ACC112 (cell line): Measurements from ENCODE around the gene NOLC1.

Experiments used
- H2AFZ ChIP-seq: fragments of 200-600 bp; sonication (generic); one replicate; pipeline ENCODE4 v1.6.0; 2017; ENCODE audit warnings: antibody characterized with exemption, low read length; ENCODE audit not compliant: unreplicated experiment
- H3K27ac ChIP-seq: fragments of 200-600 bp; sonication (generic); 2 replicates; pipeline ENCODE4 v1.5.1; 2014; ENCODE audit warnings: low read depth, mild to moderate bottlenecking, antibody characterized with exemption, low read length, moderate library complexity
- H3K27me3 ChIP-seq: fragments of 200-600 bp; sonication (generic); 2 replicates; pipeline ENCODE4 v1.6.1; 2014; ENCODE audit warnings: mild to moderate bottlenecking, antibody characterized with exemption, low read length, moderate library complexity, mixed read lengths; ENCODE audit not compliant: insufficient read depth
- H3K36me3 ChIP-seq: fragments of 200-600 bp; sonication (generic); 2 replicates; pipeline ENCODE4 v1.6.1; 2016; ENCODE audit warnings: mild to moderate bottlenecking, antibody characterized with exemption, low read length, moderate library complexity, mixed read lengths; ENCODE audit not compliant: insufficient read depth
- H3K4me1 ChIP-seq: fragments of 200-600 bp; sonication (generic); one replicate; pipeline ENCODE4 v1.6.1; 2016; ENCODE audit warnings: low read length, mixed read lengths; ENCODE audit not compliant: insufficient read depth, unreplicated experiment, control insufficient read depth
- H3K4me3 ChIP-seq: fragments of 200-600 bp; sonication (generic); 2 replicates; pipeline ENCODE4 v1.5.1; 2014; ENCODE audit warnings: mild to moderate bottlenecking, low read depth, low read length
- H3K79me2 ChIP-seq: fragments of 200-600 bp; sonication (generic); one replicate; pipeline ENCODE4 v1.6.0; 2016; ENCODE audit warnings: low read length; ENCODE audit not compliant: control insufficient read depth, unreplicated experiment, insufficient read depth

Gene NOLC1

GRCh38 chr10:102151774-102152544 lies at the start of gene NOLC1:
NOLC1 (plus strand) TSS chr10:102152389; CDS start chr10:102152411, 22 bp downstream.
- H3K4me1 ChIP-seq = peaks cover 22% of the 10 kb centered on the region

DNA sequence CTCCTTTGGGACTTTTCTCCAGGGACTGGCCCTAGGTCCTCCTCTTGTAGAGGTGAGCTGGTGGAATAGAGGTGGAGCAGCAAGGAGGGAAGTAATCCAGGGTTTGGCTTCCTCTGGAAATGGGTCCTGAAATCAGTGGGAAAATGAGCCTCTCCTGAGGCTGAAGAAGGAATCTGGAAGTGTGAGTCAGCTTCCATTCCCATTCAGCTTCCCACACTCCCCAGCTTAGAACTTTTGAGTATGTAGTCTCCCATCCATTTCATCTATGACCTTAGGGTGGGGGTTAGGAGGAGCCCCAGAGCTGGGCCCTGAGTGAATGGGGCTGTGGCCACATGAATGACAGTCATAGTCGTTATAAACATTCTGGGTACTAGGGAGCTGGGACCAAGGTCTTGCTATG lies 49.8 kb upstream of the NOLC1 start:
- Histone ChIP-seq H3K4me1 (no peaks in the 10 kb centered on the region), H3K27me3 (no peaks in the 10 kb centered on the region), H3K27ac (peak overlapping the region; percentile 5; the same call in 1 of the 2 replicates), H2AFZ (no peak overlapping the region), H3K4me3 (no peak overlapping the region), H3K79me2 (no peaks in the 10 kb centered on the region), H3K36me3 (no peaks in the 10 kb centered on the region)

More at GRCh38 chr10:102151774-102152544, at the start of gene NOLC1:
- Histone ChIP-seq H3K27ac (peak within 1 kb of the TSS; percentile 98), H3K79me2 (peaks cover 47% of the 10 kb centered on the region), H3K27me3 (no peaks in the 10 kb centered on the region), H3K4me3 (peak within 1 kb of the TSS; percentile 94), H3K36me3 (peaks cover 26% of the 10 kb centered on the region; the same call in 1 of the 2 replicates), H2AFZ (no peak within 1 kb of the TSS)

DNA sequence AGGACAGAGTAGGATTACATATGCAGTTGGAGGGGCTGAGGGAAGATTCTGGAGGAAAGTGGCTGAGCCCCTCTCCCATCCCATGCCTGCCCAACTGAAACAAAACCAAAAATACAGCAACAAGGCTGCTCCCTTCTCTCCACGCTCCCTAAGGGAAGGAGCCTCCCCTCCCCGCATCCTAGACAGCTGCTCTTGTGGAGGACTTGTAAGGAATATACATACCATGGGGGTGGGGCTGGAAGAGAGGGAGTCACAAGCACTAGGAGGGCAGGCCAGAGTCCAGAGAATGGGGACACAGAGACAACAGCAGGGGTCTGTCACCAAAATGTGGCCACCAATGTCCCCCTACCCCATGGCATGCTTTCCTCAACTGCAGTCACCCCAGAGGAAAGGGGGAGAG lies 45.2 kb upstream of the NOLC1 start:
- no peaks in the 10 kb centered on the region for H3K27me3 ChIP-seq
- H3K36me3 ChIP-seq = peaks cover 10% of the 10 kb centered on the region; the same call in 1 of the 2 replicates
- H2AFZ ChIP-seq = no peak overlapping the region
- H3K4me1 ChIP-seq = no peaks in the 10 kb centered on the region
- H3K27ac ChIP-seq = no peak overlapping the region
- H3K79me2 ChIP-seq = peaks cover 9% of the 10 kb centered on the region
- H3K4me3 ChIP-seq = no peak overlapping the region

DNA sequence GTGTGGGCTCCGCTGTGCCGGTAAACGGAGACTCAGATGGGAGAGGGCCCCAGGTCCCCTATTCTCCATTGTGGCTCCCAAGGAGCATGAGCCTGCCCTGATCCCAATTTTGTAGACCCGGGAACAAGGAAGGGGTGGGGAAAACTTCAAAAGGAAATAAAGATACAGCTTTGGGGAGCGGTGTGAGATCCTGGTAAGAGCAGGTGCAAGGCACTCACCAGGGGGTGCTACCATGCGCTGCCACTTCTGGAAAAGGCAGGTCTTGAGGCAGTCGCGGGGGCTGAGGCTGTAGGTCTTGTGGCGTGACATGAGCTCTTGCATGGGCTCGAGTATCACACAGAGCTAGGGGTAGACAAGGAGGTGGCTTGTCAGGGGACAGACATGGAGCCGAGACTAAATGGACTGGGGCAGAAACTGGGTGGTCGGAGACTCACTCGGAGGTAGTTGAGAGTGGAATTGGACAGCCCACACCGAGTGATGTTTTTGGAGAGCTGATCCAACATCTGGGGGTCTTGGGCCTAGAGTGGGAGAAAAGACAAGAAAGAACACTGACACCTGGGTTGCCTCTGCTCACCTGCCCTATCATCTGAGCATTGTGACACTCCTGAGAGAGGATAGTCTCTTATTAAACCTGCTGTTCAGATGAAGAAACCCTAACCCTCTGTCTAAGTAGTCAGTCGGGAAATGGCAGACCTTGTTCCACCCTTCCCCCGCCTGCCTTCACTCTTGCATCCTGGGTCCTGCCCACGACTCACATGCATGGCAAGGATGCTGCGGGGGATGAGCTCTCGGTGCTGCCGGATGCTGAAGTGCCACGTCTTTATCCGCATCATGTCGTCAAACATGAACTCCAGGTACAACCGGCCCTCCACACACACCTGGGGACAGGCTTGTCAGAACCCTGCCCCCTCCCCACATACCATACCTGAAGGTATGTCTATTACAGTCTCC lies 42.7 kb upstream of the NOLC1 start:
- H3K79me2 ChIP-seq = peaks cover 34% of the 10 kb centered on the region
- H3K4me1 ChIP-seq = peaks cover 10% of the 10 kb centered on the region
- H3K4me3 ChIP-seq = no peak overlapping the region
- H3K27me3 ChIP-seq = no peaks in the 10 kb centered on the region
- peaks cover 10% of the 10 kb centered on the region; the same call in 1 of the 2 replicates for H3K36me3 ChIP-seq
- H2AFZ ChIP-seq = no peak overlapping the region
- H3K27ac ChIP-seq = no peak overlapping the region

- peaks cover 10% of the 10 kb centered on the region; the same call in 1 of the 2 replicates for H3K36me3 ChIP-seq
- H3K27me3 ChIP-seq = no peaks in the 10 kb centered on the region
- H3K4me1 ChIP-seq = peaks cover 24% of the 10 kb centered on the region
- H2AFZ ChIP-seq = no peak overlapping the region
- H3K27ac ChIP-seq = no peak overlapping the region
- H3K4me3 ChIP-seq = no peak overlapping the region
- peaks cover 47% of the 10 kb centered on the region for H3K79me2 ChIP-seq
Measured at GRCh38 chr10:102111276-102111675, 40.9 kb upstream of the NOLC1 start.

GRCh38 chr10:102112210-102112817 lies 39.9 kb upstream of the NOLC1 start:
- Histone ChIP-seq H3K27ac (no peak overlapping the region), H3K79me2 (peaks cover 56% of the 10 kb centered on the region), H3K4me3 (peak overlapping the region; percentile 84; the same call in 1 of the 2 replicates), H2AFZ (no peak overlapping the region), H3K4me1 (peaks cover 34% of the 10 kb centered on the region), H3K36me3 (peaks cover 10% of the 10 kb centered on the region; the same call in 1 of the 2 replicates), H3K27me3 (no peaks in the 10 kb centered on the region)

DNA sequence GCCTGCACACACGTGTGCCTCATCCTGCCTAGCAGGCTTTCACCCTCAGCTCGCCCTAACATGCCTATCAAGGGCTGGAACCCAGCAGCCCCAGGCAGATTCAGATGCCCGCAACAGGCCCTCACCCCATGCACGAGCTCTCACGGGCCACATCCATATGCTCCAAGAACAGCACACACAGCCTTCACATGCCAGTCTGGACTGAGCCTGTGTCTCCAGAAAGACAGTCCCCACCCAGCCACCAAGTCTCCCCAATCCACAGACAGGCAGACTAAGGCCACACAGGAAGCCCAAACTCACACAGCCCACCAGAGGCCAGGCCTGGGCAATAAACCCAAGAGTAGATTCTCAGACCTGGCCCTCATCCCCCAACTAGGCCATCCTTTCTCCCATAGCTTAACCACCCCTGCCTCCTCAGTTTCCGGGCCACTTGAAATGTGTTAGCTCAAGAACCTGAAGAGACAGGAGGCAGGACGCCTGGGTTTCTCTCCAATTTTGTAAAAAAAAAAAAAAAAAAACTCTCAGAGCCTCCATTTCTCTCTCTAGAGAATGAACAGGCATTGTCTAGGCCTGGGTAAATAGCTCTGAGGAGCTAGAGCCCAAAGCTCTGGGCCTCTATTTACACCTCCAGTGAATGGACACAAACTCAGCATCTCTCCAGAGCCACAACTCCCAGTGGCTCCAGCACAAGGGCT lies 38.8 kb upstream of the NOLC1 start:
- H3K4me3 ChIP-seq = peak overlapping the region; percentile 84
- H3K36me3 ChIP-seq = peaks cover 10% of the 10 kb centered on the region; the same call in 1 of the 2 replicates
- no peak overlapping the region for H3K27ac ChIP-seq
- peaks cover 65% of the 10 kb centered on the region for H3K79me2 ChIP-seq
- H3K4me1 ChIP-seq = peaks cover 43% of the 10 kb centered on the region
- H2AFZ ChIP-seq = no peak overlapping the region
- no peaks in the 10 kb centered on the region for H3K27me3 ChIP-seq

GRCh38 chr10:102113956-102114857 lies 38.0 kb upstream of the NOLC1 start:
- Histone ChIP-seq H3K79me2 (peaks cover 73% of the 10 kb centered on the region), H3K4me1 (peaks cover 50% of the 10 kb centered on the region), H3K27ac (peak overlapping the region; percentile 51; the same call in 1 of the 2 replicates), H3K27me3 (no peaks in the 10 kb centered on the region), H3K4me3 (peak overlapping the region; percentile 84), H2AFZ (no peak overlapping the region), H3K36me3 (peaks cover 10% of the 10 kb centered on the region; the same call in 1 of the 2 replicates)

DNA sequence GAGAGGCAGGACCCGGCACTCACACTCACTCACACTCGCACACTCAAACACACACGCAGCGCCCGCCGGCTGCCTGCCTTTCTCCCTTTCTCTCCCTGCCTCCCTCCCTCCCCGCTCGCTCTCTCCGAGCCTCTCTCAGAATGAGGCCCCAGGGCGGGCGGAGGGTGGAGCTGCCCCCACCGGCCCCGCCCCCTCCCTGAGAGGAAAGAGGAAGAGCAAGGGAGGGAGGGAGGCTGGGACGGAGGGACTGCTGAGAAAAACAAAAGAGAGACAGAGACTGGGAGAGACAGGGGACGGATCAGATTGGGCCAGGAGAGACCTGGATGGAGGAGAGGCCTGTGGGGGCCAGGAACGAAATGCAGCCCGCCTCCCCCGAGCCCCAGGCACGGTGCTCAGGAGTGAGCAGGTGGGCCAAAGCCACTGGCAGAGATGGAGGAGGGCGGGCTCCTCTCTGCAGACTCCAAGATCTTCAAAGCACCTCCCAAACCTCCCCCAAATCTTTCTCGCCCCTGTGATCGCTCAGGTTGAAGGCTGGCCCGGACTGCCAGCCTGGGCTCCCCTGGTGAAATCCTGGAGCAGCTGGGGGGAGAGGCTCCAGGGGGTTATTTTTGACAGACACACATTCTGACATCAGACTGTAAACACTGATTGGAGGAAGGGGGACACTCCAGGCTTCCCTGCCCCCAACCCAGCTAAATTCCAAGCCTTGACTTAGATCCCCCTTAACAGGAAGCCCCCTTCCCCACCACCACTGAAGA lies 37.1 kb upstream of the NOLC1 start:
- Histone ChIP-seq H3K4me1 (peaks cover 50% of the 10 kb centered on the region), H3K27me3 (no peaks in the 10 kb centered on the region), H2AFZ (no peak overlapping the region), H3K27ac (peak overlapping the region; percentile 14; the same call in 1 of the 2 replicates), H3K79me2 (peaks cover 81% of the 10 kb centered on the region), H3K4me3 (peak overlapping the region; percentile 84), H3K36me3 (peaks cover 10% of the 10 kb centered on the region; the same call in 1 of the 2 replicates)
